Endothelial cell of umbilical vein (primary cell): ENCODE measurements around the gene ZGLP1. TPM values are rescaled to one million over a fixed set of nuclear protein-coding genes. Genes with fewer than 3 reads are reported as not detected.

Experiments used
- BruUV-seq: library from RNA; stranded (reverse); fragments of 400-500 nt; replicated peaks from 2 replicates; lab custom pipeline; 2021; lab: Mats Ljungman, UMichigan
- CTCF ChIA-PET: fragments of 300-600, 350-600 bp; sonication (Branson Sonifier 250); formaldehyde crosslinking; loops from one replicate; lab custom pipeline; 2021; ENCODE audit warnings: antibody characterized with exemption, inconsistent platforms; lab: Charles Lee
- POLR2A ChIA-PET: fragments of 300-600, 350-600 bp; sonication (Branson Sonifier 250); formaldehyde crosslinking; loops from one replicate; lab custom pipeline; 2021; ENCODE audit warnings: antibody characterized with exemption, inconsistent platforms; lab: Charles Lee
- DNase-seq: peaks from one replicate; pipeline ENCODE4 v3.0.0-alpha.2; 2011; ENCODE audit warnings: low read depth, low spot score
- FAIRE-seq: peaks from 2 replicates; lab custom pipeline; 2011; peaks lifted over from hg19 to GRCh38; lab: Jason Lieb, UNC
- H2AFZ ChIP-seq: 2 replicates; pipeline ENCODE4 v1.6.0; 2012; ENCODE audit warnings: low read depth, low read length, control low read depth, inconsistent platforms
- H3K27ac ChIP-seq: 2 replicates; pipeline ENCODE4 v1.5.1; 2011; ENCODE audit warnings: low read depth, mild to moderate bottlenecking, control low read depth, low read length, moderate library complexity; ENCODE audit not compliant: insufficient read depth
- H3K27me3 ChIP-seq, 2 experiments: 2 replicates each; pipeline versions ENCODE4 v1.6.0 to v1.6.1; 2011; ENCODE audit warnings: low read length in 2 of 2, mixed read lengths in 1 of 2; ENCODE audit not compliant: control insufficient read depth in 2 of 2, insufficient read depth in 2 of 2
- H3K36me3 ChIP-seq, 2 experiments: 2 replicates in 1 of 2; 3 replicates in 1 of 2; pipeline ENCODE4 v1.5.1; 2011; ENCODE audit warnings: low read length in 2 of 2, mild to moderate bottlenecking in 1 of 2, moderate library complexity in 1 of 2; ENCODE audit not compliant: control insufficient read depth in 2 of 2, insufficient read depth in 2 of 2; ENCODE audit errors: extremely low read depth in 1 of 2
- H3K4me1 ChIP-seq: 3 replicates; pipeline ENCODE4 v1.5.1; 2011; ENCODE audit warnings: mild to moderate bottlenecking, low read length; ENCODE audit not compliant: control insufficient read depth, insufficient read depth; ENCODE audit errors: extremely low read depth
- H3K4me2 ChIP-seq: 2 replicates; pipeline ENCODE4 v1.6.1; 2011; ENCODE audit warnings: low read length, control low read depth, mixed read lengths; ENCODE audit not compliant: insufficient read depth
- H3K4me3 ChIP-seq, 3 experiments: fragments of 200-600 bp in 1 of 3; sonication (generic), shearing (Covaris generic) in 1 of 3; replicated peaks in 1 of 3; 2 replicates each; pipeline ENCODE4 v1.5.1; 2011 to 2016; ENCODE audit warnings: control low read depth in 3 of 3, low read length in 3 of 3, mild to moderate bottlenecking in 2 of 3, inconsistent platforms in 1 of 3, low read depth in 1 of 3, moderate library complexity in 1 of 3; ENCODE audit not compliant: insufficient read depth in 1 of 3
- H3K79me2 ChIP-seq: 2 replicates; pipeline ENCODE4 v1.6.0; 2012; ENCODE audit warnings: low read length, inconsistent platforms; ENCODE audit not compliant: control insufficient read depth, insufficient read depth
- H3K9ac ChIP-seq: replicated peaks from 2 replicates; pipeline ENCODE3; 2011; ENCODE audit warnings: low read length, control low read depth; ENCODE audit not compliant: insufficient read depth; ENCODE audit errors: extremely low read depth
- H3K9me1 ChIP-seq: replicated peaks from 3 replicates; pipeline ENCODE4 v1.6.0; 2011; ENCODE audit warnings: mild to moderate bottlenecking, low read length; ENCODE audit not compliant: control insufficient read depth, insufficient read depth; ENCODE audit errors: extremely low read depth
- H3K9me3 ChIP-seq: replicated peaks from 2 replicates; pipeline ENCODE4 v1.5.1; 2012; ENCODE audit warnings: low read length, inconsistent platforms; ENCODE audit not compliant: control insufficient read depth, insufficient read depth
- H4K20me1 ChIP-seq: replicated peaks from 2 replicates; pipeline ENCODE3; 2011; ENCODE audit warnings: mild to moderate bottlenecking, low read length; ENCODE audit not compliant: control insufficient read depth, insufficient read depth; ENCODE audit errors: extremely low read depth
- CTCF ChIP-seq, 2 donors: IDR thresholded peaks; 1 replicate in 1 of 2; 2 replicates in 1 of 2; pipeline ENCODE4 v1.5.1; 2011; ENCODE audit warnings: low read length in 2 of 2, mild to moderate bottlenecking in 2 of 2, moderate library complexity in 2 of 2, control low read depth in 1 of 2, inconsistent platforms in 1 of 2, low read depth in 1 of 2; ENCODE audit not compliant: insufficient read depth in 1 of 2; ENCODE audit errors: extremely low read depth in 1 of 2
- EZH2 ChIP-seq: IDR thresholded peaks from 2 replicates; pipeline ENCODE4 v1.6.1; 2012; ENCODE audit warnings: borderline replicate concordance, low read depth, mild to moderate bottlenecking, moderate library complexity, low read length, inconsistent platforms; ENCODE audit not compliant: severe bottlenecking
- FOS ChIP-seq: IDR thresholded peaks from 2 replicates; pipeline ENCODE4 v1.6.1; 2011; ENCODE audit warnings: mild to moderate bottlenecking, low read length, moderate library complexity, borderline replicate concordance; ENCODE audit not compliant: insufficient read depth
- GATA2 ChIP-seq: IDR thresholded peaks from 2 replicates; pipeline ENCODE4 v1.7.0; 2011; ENCODE audit warnings: low read depth, mild to moderate bottlenecking, moderate library complexity, mixed read lengths, low read length; ENCODE audit not compliant: insufficient read length, insufficient read depth
- JUN ChIP-seq: IDR thresholded peaks from 2 replicates; pipeline ENCODE4 v1.6.1; 2011; ENCODE audit warnings: borderline replicate concordance, low read depth; ENCODE audit not compliant: insufficient read length, insufficient read depth
- MAX ChIP-seq: IDR thresholded peaks from 2 replicates; pipeline ENCODE4 v1.6.1; 2011; ENCODE audit not compliant: insufficient read depth, insufficient read length
- MYC ChIP-seq: IDR thresholded peaks from one replicate; pipeline ENCODE4 v1.6.1; 2011; ENCODE audit warnings: mild to moderate bottlenecking, low read depth, low read length
- POLR2A ChIP-seq: IDR thresholded peaks from 2 replicates; pipeline ENCODE4 v1.6.1; 2012; ENCODE audit warnings: low read depth, mild to moderate bottlenecking, control low read depth, low read length
- POLR2AphosphoS5 ChIP-seq: IDR thresholded peaks from 2 replicates; pipeline ENCODE4 v1.6.1; 2012; ENCODE audit warnings: low read depth, mild to moderate bottlenecking, control low read depth, low read length, moderate library complexity; ENCODE audit not compliant: insufficient read depth
- dilution Hi-C: fragments of 300-500 bp; cut with MboI; formaldehyde crosslinking; loops from one replicate; pipeline ENCODE4 v1.15.0; 2019; ENCODE audit warnings: low sequenced_read_pairs; ENCODE audit not compliant: extremely low pct_ligation_motif_present
- intact Hi-C: fragments of 100-400 bp; cut with micrococcal nuclease; formaldehyde crosslinking; loops from one replicate; pipeline ENCODE4 v1.10.0; 2022
- polyA plus RNA-seq, 4 experiments: library from polyadenylated mRNA; depleted of rRNA in 3 of 4; stranded (reverse) in 3 of 4; unstranded in 1 of 4; fragments of >200 nt; gene quantifications; 2 replicates each; pipeline versions ENCODE4 v1.2.1 to v1.2.3, GENCODE V29; 2011 to 2012; ENCODE audit warnings: missing spikeins in 1 of 4
- small RNA-seq: library from RNA; depleted of rRNA; stranded (forward); fragments of <200 nt; gene quantifications from one replicate; pipeline ENCODE3, GENCODE V24; 2012; ENCODE audit warnings: low replicate concordance, low read depth; ENCODE audit not compliant: insufficient read depth, insufficient read length
- total RNA-seq: library from RNA; stranded (reverse); gene quantifications from 2 replicates; pipeline ENCODE4 v1.2.3, GENCODE V29; 2021

The ZGLP1 gene
- total and polyA plus RNA-seq, 2 donors (not counting 3 experiments of a cell fraction or from before 2014, with no cell fraction given), result 1.6 to 2.9 TPM

- Histone ChIP-seq H3K4me3 (no peak overlapping the region), H4K20me1 (no peaks in the 10 kb centered on the region), H3K27me3 (no peaks in the 10 kb centered on the region), H3K9me1 (no peaks in the 10 kb centered on the region), H3K4me2 (no peak overlapping the region), H3K27ac (no peak overlapping the region), H3K36me3 (peaks cover 6 to 18% of the 10 kb centered on the region in 2 experiments), H3K79me2 (peaks cover 19% of the 10 kb centered on the region), H2AFZ (no peak overlapping the region), H3K9ac (no peak overlapping the region), H3K4me1 (peaks cover 8% of the 10 kb centered on the region), H3K9me3 (no peaks in the 10 kb centered on the region)
- DNase-seq (no peak), FAIRE-seq (no peak)
- dilution Hi-C loops (no loop called here), intact Hi-C loops (no loop called here)
- no peak for TF ChIP-seq FOS
- TF ChIP-seq POLR2A, result no peak
- no peak for TF ChIP-seq JUN
- no peak for TF ChIP-seq CTCF (IDR thresholded peaks at IDR 0.05; ENCODE audit: extremely low read depth in 1 of 2, insufficient read depth in 1 of 2, low read depth in 1 of 2, low read length in 2 of 2)
- no peak for TF ChIP-seq MYC
- no peak for TF ChIP-seq MAX
- no peak for TF ChIP-seq POLR2AphosphoS5
- no peak for TF ChIP-seq GATA2
- TF ChIP-seq EZH2, result no peak
- no TSS peak for BruUV-seq
- CTCF ChIA-PET, result interaction anchor here (6.2 to 10.0 kb wide), 2 partner anchors 14 to 134 kb away, joined by 127 to 606 read pairs; partner anchors contain the start of gene ICAM1
- POLR2A ChIA-PET, result no interaction called here
Observed at GRCh38 chr19:10255358-10255757, 54.3 kb downstream of the ZGLP1 start.

Small RNA genes within 50 kb of the gene (small RNA-seq; reads per million reads assigned to genes)
- gene AC011511.1 (not detected), gene AC011511.4 (not detected)

Other genes with a start within 250 kb of the ZGLP1 start
- 23.6 and 34.4 TPM in 2 replicates for gene SHFL, start 223.5 kb downstream of the ZGLP1 start, total RNA-seq
- gene SHFL, start 223.5 kb downstream of the ZGLP1 start, polyA plus RNA-seq, result 36.9 and 40.0 TPM in 2 replicates
- not detected in 2 replicates for gene ANGPTL6, start 207.1 kb downstream of the ZGLP1 start, total RNA-seq
- gene ANGPTL6, start 207.1 kb downstream of the ZGLP1 start, polyA plus RNA-seq, result 0.15 and 0.32 TPM in 2 replicates
- gene PPAN, start 203.5 kb downstream of the ZGLP1 start, total RNA-seq, result 50.4 and 51.6 TPM in 2 replicates
- gene PPAN, start 203.5 kb downstream of the ZGLP1 start, polyA plus RNA-seq, result 27.6 and 30.1 TPM in 2 replicates
- 10.7 and 14.6 TPM in 2 replicates for gene P2RY11, start 198.1 kb downstream of the ZGLP1 start, total RNA-seq
- gene P2RY11, start 198.1 kb downstream of the ZGLP1 start, polyA plus RNA-seq, result 3.6 and 5.4 TPM in 2 replicates
- gene EIF3G, start 189.9 kb downstream of the ZGLP1 start, total RNA-seq, result 213 and 217 TPM in 2 replicates
- 253 and 294 TPM in 2 replicates for gene EIF3G, start 189.9 kb downstream of the ZGLP1 start, polyA plus RNA-seq
- gene DNMT1, start 114.9 kb downstream of the ZGLP1 start, total RNA-seq, result 154 and 165 TPM in 2 replicates
- gene DNMT1, start 114.9 kb downstream of the ZGLP1 start, polyA plus RNA-seq, result 48.9 and 53.4 TPM in 2 replicates
- 1.0 and 1.3 TPM in 2 replicates for gene S1PR2, start 78.5 kb downstream of the ZGLP1 start, total RNA-seq
- 0.70 and 1.3 TPM in 2 replicates for gene S1PR2, start 78.5 kb downstream of the ZGLP1 start, polyA plus RNA-seq
- gene MRPL4, start 57.6 kb downstream of the ZGLP1 start, total RNA-seq, result 69.4 and 70.4 TPM in 2 replicates
- gene MRPL4, start 57.6 kb downstream of the ZGLP1 start, polyA plus RNA-seq, result 118 and 144 TPM in 2 replicates
- 7.1 and 20.5 TPM in 2 replicates for gene ICAM1, start 38.7 kb downstream of the ZGLP1 start, total RNA-seq
- gene ICAM1, start 38.7 kb downstream of the ZGLP1 start, polyA plus RNA-seq, result 30.4 and 38.0 TPM in 2 replicates
- 0.49 TPM in 1 of 2 replicates, not detected in the other for gene ICAM4, start 22.9 kb downstream of the ZGLP1 start, total RNA-seq
- gene ICAM4, start 22.9 kb downstream of the ZGLP1 start, polyA plus RNA-seq, result 0.41 and 0.44 TPM in 2 replicates
- 0.40 TPM in 1 of 2 replicates, not detected in the other for gene ICAM5, start 19.9 kb downstream of the ZGLP1 start, total RNA-seq
- gene ICAM5, start 19.9 kb downstream of the ZGLP1 start, polyA plus RNA-seq, result 0.03 and 0.10 TPM in 2 replicates
- gene FDX2, start 6.2 kb upstream of the ZGLP1 start, total RNA-seq, result 20.5 and 22.4 TPM in 2 replicates
- gene FDX2, start 6.2 kb upstream of the ZGLP1 start, polyA plus RNA-seq, result 59.8 and 61.6 TPM in 2 replicates
- 47.6 and 55.1 TPM in 2 replicates for gene RAVER1, start 23.7 kb upstream of the ZGLP1 start, total RNA-seq
- 5.1 and 5.2 TPM in 2 replicates for gene RAVER1, start 23.7 kb upstream of the ZGLP1 start, polyA plus RNA-seq
- 11.4 and 11.6 TPM in 2 replicates for gene ICAM3, start 29.8 kb upstream of the ZGLP1 start, total RNA-seq
- 6.7 and 8.7 TPM in 2 replicates for gene ICAM3, start 29.8 kb upstream of the ZGLP1 start, polyA plus RNA-seq
- 138 and 142 TPM in 2 replicates for gene TYK2, start 70.8 kb upstream of the ZGLP1 start, total RNA-seq
- gene TYK2, start 70.8 kb upstream of the ZGLP1 start, polyA plus RNA-seq, result 92.9 and 93.7 TPM in 2 replicates
- 275 and 300 TPM in 2 replicates for gene CDC37, start 93.7 kb upstream of the ZGLP1 start, total RNA-seq
- gene CDC37, start 93.7 kb upstream of the ZGLP1 start, polyA plus RNA-seq, result 366 and 372 TPM in 2 replicates
- gene PDE4A, start 110.7 kb upstream of the ZGLP1 start, total RNA-seq, result 9.9 and 10.0 TPM in 2 replicates
- 3.7 and 3.8 TPM in 2 replicates for gene PDE4A, start 110.7 kb upstream of the ZGLP1 start, polyA plus RNA-seq
- gene KEAP1, start 193.5 kb upstream of the ZGLP1 start, total RNA-seq, result 78.2 and 81.4 TPM in 2 replicates
- 91.1 and 107 TPM in 2 replicates for gene KEAP1, start 193.5 kb upstream of the ZGLP1 start, polyA plus RNA-seq
- not detected in 2 replicates for gene S1PR5, start 207.6 kb upstream of the ZGLP1 start, total RNA-seq
- not detected in 2 replicates for gene S1PR5, start 207.6 kb upstream of the ZGLP1 start, polyA plus RNA-seq
- gene ATG4D, start 234.1 kb upstream of the ZGLP1 start, total RNA-seq, result 19.8 and 21.8 TPM in 2 replicates
- 24.9 and 29.6 TPM in 2 replicates for gene ATG4D, start 234.1 kb upstream of the ZGLP1 start, polyA plus RNA-seq